ENCODE results near the gene GH2.

DNA sequence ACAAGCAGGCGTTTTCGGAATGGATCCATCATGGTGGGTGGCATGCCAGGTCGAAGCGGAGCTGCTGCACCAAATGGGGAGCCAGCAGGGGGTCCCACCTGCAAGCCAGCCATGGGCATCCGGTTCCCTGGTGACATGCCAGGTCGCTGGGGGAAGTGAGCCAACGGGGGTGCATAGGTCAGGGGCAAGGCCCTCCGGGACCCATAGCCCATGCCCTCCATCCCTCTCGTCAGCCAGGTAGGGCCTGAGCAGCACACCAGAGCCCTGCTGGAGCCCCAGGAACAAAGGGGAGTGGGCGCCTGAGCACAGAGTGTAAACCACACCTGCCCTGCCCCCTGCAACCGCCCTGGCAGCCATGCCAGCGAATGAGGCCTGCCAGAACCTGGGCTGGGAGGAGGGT lies 44.3 kb downstream of the GH2 start:
- TF ChIP-seq, protein P1, sequence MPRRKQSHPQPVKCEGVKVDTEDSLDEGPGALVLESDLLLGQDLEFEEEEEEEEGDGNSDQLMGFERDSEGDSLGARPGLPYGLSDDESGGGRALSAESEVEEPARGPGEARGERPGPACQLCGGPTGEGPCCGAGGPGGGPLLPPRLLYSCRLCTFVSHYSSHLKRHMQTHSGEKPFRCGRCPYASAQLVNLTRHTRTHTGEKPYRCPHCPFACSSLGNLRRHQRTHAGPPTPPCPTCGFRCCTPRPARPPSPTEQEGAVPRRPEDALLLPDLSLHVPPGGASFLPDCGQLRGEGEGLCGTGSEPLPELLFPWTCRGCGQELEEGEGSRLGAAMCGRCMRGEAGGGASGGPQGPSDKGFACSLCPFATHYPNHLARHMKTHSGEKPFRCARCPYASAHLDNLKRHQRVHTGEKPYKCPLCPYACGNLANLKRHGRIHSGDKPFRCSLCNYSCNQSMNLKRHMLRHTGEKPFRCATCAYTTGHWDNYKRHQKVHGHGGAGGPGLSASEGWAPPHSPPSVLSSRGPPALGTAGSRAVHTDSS (tag by site-specific recombination; IDR thresholded peaks at IDR 0.05): no peak
- no peak for TF ChIP-seq ZNF341 (tag by site-specific recombination; IDR thresholded peaks at IDR 0.05; ENCODE audit: low read depth)
- TF ChIP-seq ZNF549 (tag by site-specific recombination; IDR thresholded peaks at IDR 0.05): no peak
- TF ChIP-seq, protein P2, sequence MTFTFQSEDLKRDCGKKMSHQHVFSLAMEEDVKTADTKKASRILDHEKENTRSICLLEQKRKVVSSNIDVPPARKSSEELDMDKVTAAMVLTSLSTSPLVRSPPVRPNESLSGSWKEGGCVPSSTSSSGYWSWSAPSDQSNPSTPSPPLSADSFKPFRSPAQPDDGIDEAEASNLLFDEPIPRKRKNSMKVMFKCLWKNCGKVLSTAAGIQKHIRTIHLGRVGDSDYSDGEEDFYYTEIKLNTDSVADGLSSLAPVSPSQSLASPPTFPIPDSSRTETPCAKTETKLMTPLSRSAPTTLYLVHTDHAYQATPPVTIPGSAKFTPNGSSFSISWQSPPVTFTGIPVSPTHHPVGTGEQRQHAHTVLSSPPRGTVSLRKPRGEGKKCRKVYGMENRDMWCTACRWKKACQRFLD (tag by site-specific recombination; IDR thresholded peaks at IDR 0.05): no peak
- no peak for TF ChIP-seq ZFHX2 (tag by site-specific recombination; conservative IDR thresholded peaks at IDR 0.05)
- TF ChIP-seq, protein P3, sequence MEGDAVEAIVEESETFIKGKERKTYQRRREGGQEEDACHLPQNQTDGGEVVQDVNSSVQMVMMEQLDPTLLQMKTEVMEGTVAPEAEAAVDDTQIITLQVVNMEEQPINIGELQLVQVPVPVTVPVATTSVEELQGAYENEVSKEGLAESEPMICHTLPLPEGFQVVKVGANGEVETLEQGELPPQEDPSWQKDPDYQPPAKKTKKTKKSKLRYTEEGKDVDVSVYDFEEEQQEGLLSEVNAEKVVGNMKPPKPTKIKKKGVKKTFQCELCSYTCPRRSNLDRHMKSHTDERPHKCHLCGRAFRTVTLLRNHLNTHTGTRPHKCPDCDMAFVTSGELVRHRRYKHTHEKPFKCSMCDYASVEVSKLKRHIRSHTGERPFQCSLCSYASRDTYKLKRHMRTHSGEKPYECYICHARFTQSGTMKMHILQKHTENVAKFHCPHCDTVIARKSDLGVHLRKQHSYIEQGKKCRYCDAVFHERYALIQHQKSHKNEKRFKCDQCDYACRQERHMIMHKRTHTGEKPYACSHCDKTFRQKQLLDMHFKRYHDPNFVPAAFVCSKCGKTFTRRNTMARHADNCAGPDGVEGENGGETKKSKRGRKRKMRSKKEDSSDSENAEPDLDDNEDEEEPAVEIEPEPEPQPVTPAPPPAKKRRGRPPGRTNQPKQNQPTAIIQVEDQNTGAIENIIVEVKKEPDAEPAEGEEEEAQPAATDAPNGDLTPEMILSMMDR (tag by site-specific recombination; IDR thresholded peaks at IDR 0.05): no peak
